Activated B cell treated with CpG ODN at 0.5 μM for 24 hours (primary cell): ENCODE results near the gene SEC63. TPM values are rescaled to one million over a fixed set of nuclear protein-coding genes. Genes with fewer than 3 reads are reported as not detected.
"Not testable (repeated sequence)": the region's sequence is repeated elsewhere in the genome, so short reads cannot be mapped to it uniquely, and the experiment has no call there.

Experiments
- ATAC-seq: fragments of 200-7000 bp; cut with Tn5 transposase; one replicate; pipeline ENCODE4 v1.10.0; 2021; ENCODE audit warnings: low read depth, mild to moderate bottlenecking, moderate library complexity
- CTCF ChIA-PET: fragments of 350-600 bp; sonication (Branson Sonifier 250); formaldehyde crosslinking; loops from one replicate; lab custom pipeline; 2021; ENCODE audit warnings: antibody characterized with exemption; lab: Charles Lee
- POLR2A ChIA-PET: fragments of 350-600 bp; sonication (Branson Sonifier 250); formaldehyde crosslinking; loops from one replicate; lab custom pipeline; 2021; ENCODE audit warnings: antibody characterized with exemption; lab: Charles Lee
- DNase-seq: peaks from one replicate; pipeline ENCODE4 v3.0.0; 2022
- H3K27ac Mint-ChIP-seq: one replicate; pipeline ENCODE4 v1.8.0; 2020; ENCODE audit warnings: mixed read lengths
- H3K27me3 Mint-ChIP-seq: one replicate; pipeline ENCODE4 v1.8.0; 2021; ENCODE audit warnings: mixed read lengths
- H3K36me3 Mint-ChIP-seq: one replicate; pipeline ENCODE4 v1.8.0; 2021; ENCODE audit warnings: low read depth, mixed read lengths
- H3K4me1 Mint-ChIP-seq: one replicate; pipeline ENCODE4 v1.8.0; 2021; ENCODE audit warnings: mixed read lengths
- H3K4me3 Mint-ChIP-seq: one replicate; pipeline ENCODE4 v1.8.0; 2020; ENCODE audit warnings: mild to moderate bottlenecking, mixed read lengths
- H3K9me3 Mint-ChIP-seq: one replicate; pipeline ENCODE4 v1.8.0; 2020; ENCODE audit warnings: mixed read lengths
- intact Hi-C: fragments of 100-400 bp; cut with micrococcal nuclease; formaldehyde crosslinking; loops from one replicate; pipeline ENCODE4 v1.15.1; 2024
- total RNA-seq: library from RNA; stranded (reverse); gene quantifications from 2 replicates; pipeline ENCODE4 v1.2.3, GENCODE V29; 2022
- TF ChIP-seq, protein P1 (sequence below): fragments of 200-600 bp; IDR thresholded peaks from one replicate; pipeline ENCODE4 v1.8.0; 2022; ENCODE audit warnings: antibody characterized with exemption, mild to moderate bottlenecking

The SEC63 gene
- total RNA-seq, 1 donor from 2014 or later: 64.4 TPM

DNA sequence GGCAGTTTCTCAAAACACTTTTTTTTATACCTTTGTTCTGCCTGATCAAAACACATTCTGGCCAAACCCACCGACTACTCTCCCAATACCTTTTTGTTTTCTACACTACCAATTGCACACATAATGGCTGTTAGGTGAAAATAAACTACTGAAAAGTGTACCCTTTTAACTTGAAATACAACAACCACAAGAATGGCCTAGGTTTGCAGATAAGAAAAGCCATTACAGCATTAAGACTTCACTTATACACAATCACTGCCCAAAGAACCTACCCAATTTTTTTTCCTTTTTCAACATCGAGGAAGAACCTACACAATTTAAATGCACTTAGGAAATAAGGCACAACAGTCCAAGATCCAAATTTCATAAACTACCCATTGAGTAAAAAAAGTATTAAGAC lies 1.8 kb downstream of the SEC63 start:
- Mint-ChIP-seq H3K4me3 (peak overlapping the region; percentile 98), H3K9me3 (no peaks in the 10 kb centered on the region), H3K4me1 (peaks cover 40% of the 10 kb centered on the region), H3K27me3 (no peaks in the 10 kb centered on the region), H3K36me3 (peaks cover 11% of the 10 kb centered on the region), H3K27ac (no peak overlapping the region)
- intact Hi-C loops: loop anchor here (5.0 to 10.0 kb wide), 10 partner anchors 59 to 1426 kb away; partner anchors contain the start of genes BEND3, CD164, MTRES1 and PDSS2
- no peak for DNase-seq
- CTCF ChIA-PET: no interaction called here
- POLR2A ChIA-PET: interaction anchor here (0.5 to 1.1 kb wide), 3 partner anchors 305 to 627 kb away, joined by 3 to 6 read pairs (median 5); partner anchors contain the start of genes PDSS2 and SNX3
- no peak for ATAC-seq
- TF ChIP-seq, protein P1, sequence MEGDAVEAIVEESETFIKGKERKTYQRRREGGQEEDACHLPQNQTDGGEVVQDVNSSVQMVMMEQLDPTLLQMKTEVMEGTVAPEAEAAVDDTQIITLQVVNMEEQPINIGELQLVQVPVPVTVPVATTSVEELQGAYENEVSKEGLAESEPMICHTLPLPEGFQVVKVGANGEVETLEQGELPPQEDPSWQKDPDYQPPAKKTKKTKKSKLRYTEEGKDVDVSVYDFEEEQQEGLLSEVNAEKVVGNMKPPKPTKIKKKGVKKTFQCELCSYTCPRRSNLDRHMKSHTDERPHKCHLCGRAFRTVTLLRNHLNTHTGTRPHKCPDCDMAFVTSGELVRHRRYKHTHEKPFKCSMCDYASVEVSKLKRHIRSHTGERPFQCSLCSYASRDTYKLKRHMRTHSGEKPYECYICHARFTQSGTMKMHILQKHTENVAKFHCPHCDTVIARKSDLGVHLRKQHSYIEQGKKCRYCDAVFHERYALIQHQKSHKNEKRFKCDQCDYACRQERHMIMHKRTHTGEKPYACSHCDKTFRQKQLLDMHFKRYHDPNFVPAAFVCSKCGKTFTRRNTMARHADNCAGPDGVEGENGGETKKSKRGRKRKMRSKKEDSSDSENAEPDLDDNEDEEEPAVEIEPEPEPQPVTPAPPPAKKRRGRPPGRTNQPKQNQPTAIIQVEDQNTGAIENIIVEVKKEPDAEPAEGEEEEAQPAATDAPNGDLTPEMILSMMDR: no peak

GRCh38 chr6:107953858-107954414 lies 4.1 kb downstream of the SEC63 start:
- POLR2A ChIA-PET, ATAC-seq, H3K4me3 Mint-ChIP-seq, H3K27ac Mint-ChIP-seq, H3K27me3 Mint-ChIP-seq, H3K9me3 Mint-ChIP-seq, DNase-seq, CTCF ChIA-PET: not testable (repeated sequence)
- intact Hi-C loops: loop anchor here (10.0 kb wide), 1 partner anchor 1051 kb away; no protein-coding TSS in a partner anchor
- Mint-ChIP-seq H3K36me3 (peaks cover 11% of the 10 kb centered on the region), H3K4me1 (peaks cover 57% of the 10 kb centered on the region)

DNA sequence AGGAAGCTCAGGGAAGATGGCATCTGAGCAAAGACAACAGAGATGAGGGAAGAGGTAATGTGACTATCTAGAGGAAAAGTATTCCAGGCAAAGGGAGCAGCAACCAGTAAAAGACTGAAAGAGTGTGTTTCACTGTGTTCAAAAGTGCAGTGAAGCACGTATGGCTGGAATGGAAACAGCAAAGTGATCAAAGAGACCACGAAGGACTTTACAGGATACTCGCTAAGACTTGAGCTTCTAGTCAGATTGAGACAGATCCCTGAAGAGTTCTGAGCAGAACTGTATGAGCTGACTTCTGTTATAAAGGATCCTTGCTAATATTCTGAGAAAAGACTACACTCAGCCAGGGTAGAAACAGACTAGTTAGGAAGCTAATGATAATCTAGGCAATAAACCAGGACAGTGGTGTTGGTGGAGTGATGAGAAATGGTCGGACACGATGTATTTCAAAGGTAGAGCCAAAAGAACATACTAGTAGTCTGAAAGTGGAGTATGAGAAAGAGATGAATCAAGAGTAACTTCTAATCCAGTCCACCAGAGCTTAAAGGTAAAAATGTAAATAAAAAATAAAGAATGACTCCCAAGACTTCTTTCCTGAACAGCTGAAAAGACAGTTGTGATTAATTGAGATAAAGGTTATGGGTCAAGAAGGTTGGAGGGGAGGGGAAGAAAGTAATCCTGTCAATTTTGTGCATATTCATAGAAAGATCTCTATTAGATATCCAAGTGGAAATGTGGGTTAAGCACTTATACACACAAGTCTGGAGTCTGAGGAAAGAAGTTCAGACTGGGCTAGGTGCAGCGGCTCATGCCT lies 14.2 kb downstream of the SEC63 start:
- CTCF ChIA-PET: no interaction called here
- Mint-ChIP-seq H3K9me3 (no peaks in the 10 kb centered on the region), H3K27me3 (no peaks in the 10 kb centered on the region), H3K27ac (no peak overlapping the region), H3K36me3 (peaks cover 22% of the 10 kb centered on the region), H3K4me3 (no peak overlapping the region), H3K4me1 (peaks cover 47% of the 10 kb centered on the region)
- no peak for ATAC-seq
- intact Hi-C loops: no loop called here
- DNase-seq: no peak
- POLR2A ChIA-PET: no interaction called here
- TF ChIP-seq, protein P1: no peak

GRCh38 chr6:107942142-107942541 lies 15.9 kb downstream of the SEC63 start:
- H3K4me3 Mint-ChIP-seq: no peak overlapping the region
- H3K27me3 Mint-ChIP-seq: no peaks in the 10 kb centered on the region
- CTCF ChIA-PET: no interaction called here
- POLR2A ChIA-PET: interaction anchor here (1.1 kb wide), 1 partner anchor 16 kb away, joined by 3 read pairs; the partner anchor contains the start of gene SEC63
- H3K36me3 Mint-ChIP-seq: peaks cover 28% of the 10 kb centered on the region
- intact Hi-C loops: no loop called here
- no peak overlapping the region for H3K27ac Mint-ChIP-seq
- H3K9me3 Mint-ChIP-seq: no peaks in the 10 kb centered on the region
- H3K4me1 Mint-ChIP-seq: peaks cover 39% of the 10 kb centered on the region
- ATAC-seq: no peak
- DNase-seq: no peak
- TF ChIP-seq, protein P1: no peak

DNA sequence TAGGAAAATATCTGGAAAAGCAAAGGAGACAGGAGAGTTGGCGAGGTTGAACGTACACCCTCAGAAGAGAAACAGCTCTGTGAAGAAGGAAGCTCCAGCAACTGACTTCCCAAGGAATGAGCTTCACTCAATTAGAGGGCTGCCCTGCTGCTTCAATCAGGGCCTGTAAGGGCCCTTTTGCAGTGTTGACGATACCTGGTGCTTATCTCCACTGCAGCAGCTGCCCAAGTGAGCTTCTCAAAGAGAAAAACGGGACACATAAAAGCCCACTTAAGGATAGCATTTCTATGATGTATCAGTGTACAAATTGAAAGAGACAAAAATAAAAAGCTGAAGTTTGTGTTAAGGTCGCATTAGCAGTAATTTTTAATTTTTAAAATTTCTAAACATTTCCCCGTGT lies 16.4 kb downstream of the SEC63 start:
- Mint-ChIP-seq H3K4me3 (no peak overlapping the region), H3K27me3 (no peaks in the 10 kb centered on the region), H3K4me1 (peaks cover 38% of the 10 kb centered on the region), H3K9me3 (no peaks in the 10 kb centered on the region), H3K36me3 (peaks cover 28% of the 10 kb centered on the region), H3K27ac (no peak overlapping the region)
- CTCF ChIA-PET: no interaction called here
- TF ChIP-seq, protein P1: no peak
- POLR2A ChIA-PET: interaction anchor here (1.1 kb wide), 1 partner anchor 16 kb away, joined by 3 read pairs; the partner anchor contains the start of gene SEC63
- no peak for ATAC-seq
- intact Hi-C loops: no loop called here
- no peak for DNase-seq
